Prostate gland (tissue), 1 donor: ENCODE data around the gene PCDH9.

Experiments
- POLR2A ChIP-seq: fragments of 450-650 bp; IDR thresholded peaks from one replicate; pipeline ENCODE4 v1.6.1; 2016; ENCODE audit warnings: antibody characterized with exemption, mild to moderate bottlenecking
- POLR2AphosphoS5 ChIP-seq: sonication (generic); formaldehyde crosslinking; IDR thresholded peaks from one replicate; pipeline ENCODE4 v1.6.1; 2017; ENCODE audit warnings: antibody characterized with exemption

- no peak for TF ChIP-seq POLR2A
- no peak for TF ChIP-seq POLR2AphosphoS5
Measured at GRCh38 chr13:66482836-66483235, 747.3 kb downstream of the PCDH9 start.
